HepG2 (cell line): Measurements from ENCODE around the gene CLDN15. TPM values are rescaled to one million over a fixed set of nuclear protein-coding genes. Genes with fewer than 3 reads are reported as not detected.

Source experiments
- ATRX ChIP-seq: sonication (generic); formaldehyde crosslinking; IDR thresholded peaks from 2 replicates; pipeline ENCODE4 v1.4.0; 2020; ENCODE audit warnings: missing genetic modification reagents, borderline replicate concordance
- SOX6 ChIP-seq, 2 experiments: fragments of 450-650 bp in 1 of 2; sonication (generic) in 1 of 2; formaldehyde crosslinking in 1 of 2; IDR thresholded peaks; 2 replicates each; pipeline versions ENCODE4 v1.4.0 to v1.6.1; 2017 to 2020; ENCODE audit warnings: antibody characterized with exemption in 1 of 2, mild to moderate bottlenecking in 1 of 2, missing genetic modification reagents in 1 of 2
- SRSF1 ChIP-seq: fragments of 200-400 bp; formaldehyde crosslinking; optimal IDR thresholded peaks from 2 replicates; pipeline ENCODE3; 2017; ENCODE audit warnings: mild to moderate bottlenecking, low read depth, low read length, moderate library complexity
- SYNCRIP ChIP-seq: fragments of 200-400 bp; formaldehyde crosslinking; IDR thresholded peaks from 2 replicates; pipeline ENCODE4 v1.6.1; 2018; ENCODE audit warnings: mild to moderate bottlenecking, low read depth, low read length; ENCODE audit not compliant: insufficient read depth
- TGIF2 ChIP-seq: IDR thresholded peaks from 2 replicates; pipeline ENCODE4 v1.6.1; 2016; ENCODE audit warnings: control low read depth, missing compliant biosample characterization
- ZBTB20 ChIP-seq: sonication (generic); formaldehyde crosslinking; IDR thresholded peaks from 2 replicates; pipeline ENCODE4 v1.8.1; 2023; ENCODE audit warnings: missing genetic modification reagents, low read depth, mild to moderate bottlenecking, borderline replicate concordance
- ZMYM4 ChIP-seq: sonication (generic); formaldehyde crosslinking; IDR thresholded peaks from 2 replicates; pipeline ENCODE4 v1.8.1; 2023; ENCODE audit warnings: mild to moderate bottlenecking, missing genetic modification reagents
- ZNF780A ChIP-seq: sonication (generic); formaldehyde crosslinking; IDR thresholded peaks from 2 replicates; pipeline ENCODE4 v1.8.0; 2022; ENCODE audit warnings: mild to moderate bottlenecking, missing genetic modification reagents, moderate library complexity
- polyA plus RNA-seq, 8 experiments: library from polyadenylated mRNA; depleted of rRNA in 3 of 8; stranded (reverse) in 7 of 8; unstranded in 1 of 8; fragments of >200 nt; fragmentation: Illumina TruSeq in 4 of 8; extraction: Trizol in 4 of 8; gene quantifications; 2 replicates each; pipeline versions ENCODE4 v1.2.1 to v1.2.3, GENCODE V29; 2011 to 2016; ENCODE audit warnings: low read depth in 4 of 8, missing spikeins in 1 of 8, mixed read lengths in 1 of 8; ENCODE audit not compliant: insufficient read depth in 1 of 8
- total RNA-seq, 5 experiments: library from RNA; depleted of rRNA; stranded (reverse); fragments of >200 nt; fragmentation: Illumina TruSeq; extraction: Trizol; gene quantifications; 2 replicates each; pipeline ENCODE4 v1.2.3, GENCODE V29; 2016; ENCODE audit warnings: low read depth in 1 of 5
- TF ChIP-seq, protein P1 (sequence below): sonication (generic); formaldehyde crosslinking; IDR thresholded peaks from 2 replicates; pipeline ENCODE4 v1.8.1; 2023; ENCODE audit warnings: mild to moderate bottlenecking, inconsistent platforms, moderate library complexity, missing genetic modification reagents, borderline replicate concordance
- TF ChIP-seq, protein P2 (sequence below): sonication (generic); formaldehyde crosslinking; IDR thresholded peaks from 2 replicates; pipeline ENCODE4 v1.4.0; 2020; ENCODE audit warnings: missing genetic modification reagents, mild to moderate bottlenecking, borderline replicate concordance
- TF ChIP-seq, protein P3 (sequence below): IDR thresholded peaks from 2 replicates; pipeline ENCODE4 v1.6.1; 2016; ENCODE audit warnings: control low read depth
- TF ChIP-seq, protein P4 (sequence below): sonication (generic); formaldehyde crosslinking; IDR thresholded peaks from 2 replicates; pipeline ENCODE4 v1.5.0; 2020; ENCODE audit warnings: mild to moderate bottlenecking, missing genetic modification reagents, borderline replicate concordance
- TF ChIP-seq, protein P5 (sequence below): sonication (generic); formaldehyde crosslinking; IDR thresholded peaks from 2 replicates; pipeline ENCODE4; 2020; ENCODE audit warnings: missing genetic modification reagents, mild to moderate bottlenecking, borderline replicate concordance
- TF ChIP-seq, protein P6 (sequence below): IDR thresholded peaks from 2 replicates; pipeline ENCODE4 v1.6.1; 2016; ENCODE audit warnings: low read depth, borderline replicate concordance
- TF ChIP-seq, protein P7 (sequence below): sonication (generic); formaldehyde crosslinking; IDR thresholded peaks from 2 replicates; pipeline ENCODE4 v1.8.0; 2022; ENCODE audit warnings: mild to moderate bottlenecking, missing genetic modification reagents, moderate library complexity

The CLDN15 gene
- total and polyA plus RNA-seq, 2 of the 13 experiments (the other 11 are each of a cell fraction or from before 2014, with no cell fraction given): 7.1 to 17.8 TPM

DNA sequence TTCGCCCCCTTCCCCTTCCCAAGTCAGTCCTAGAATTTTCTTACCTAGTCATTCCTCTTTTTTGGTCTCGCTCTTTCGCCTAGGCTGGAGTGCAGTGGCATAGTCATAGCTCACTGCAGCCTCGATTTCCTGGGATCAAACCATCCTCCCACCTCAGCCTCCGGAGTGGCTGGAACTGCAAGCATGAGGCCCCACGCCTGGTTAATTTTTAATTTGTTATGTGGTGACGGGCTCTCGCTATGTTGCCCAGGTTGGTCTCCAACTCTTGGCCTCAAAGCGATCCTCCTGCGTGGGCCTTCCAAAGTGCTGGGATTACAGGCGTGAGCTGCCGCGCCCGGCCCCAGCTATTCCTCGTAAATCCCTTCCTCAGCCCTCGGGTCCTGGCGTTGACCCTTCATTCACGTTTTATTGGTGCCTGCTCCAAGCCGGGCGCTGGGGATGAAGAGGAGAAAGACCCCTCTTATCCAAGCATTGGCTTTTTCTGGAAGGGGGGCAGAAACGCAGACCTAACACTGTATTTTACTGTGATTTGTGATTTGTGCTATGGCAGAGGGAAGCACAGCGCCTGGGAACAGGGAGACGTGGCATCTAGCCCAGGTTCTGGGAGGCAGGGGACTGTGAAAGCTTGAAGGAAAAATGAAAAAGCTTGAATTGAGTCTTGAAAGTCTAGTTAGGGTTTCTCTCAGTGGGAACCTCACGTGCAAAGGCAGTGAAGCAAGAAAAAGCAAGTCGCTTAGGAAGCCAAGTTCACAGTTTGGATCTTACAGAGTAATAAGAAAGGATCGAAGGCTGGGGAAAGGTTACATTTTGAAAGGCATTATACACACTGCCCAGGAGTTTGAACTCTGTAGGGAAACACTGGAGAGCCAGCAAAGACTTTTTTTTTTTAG lies 19.1 kb downstream of the CLDN15 start (continued):
- TF ChIP-seq, protein P1, sequence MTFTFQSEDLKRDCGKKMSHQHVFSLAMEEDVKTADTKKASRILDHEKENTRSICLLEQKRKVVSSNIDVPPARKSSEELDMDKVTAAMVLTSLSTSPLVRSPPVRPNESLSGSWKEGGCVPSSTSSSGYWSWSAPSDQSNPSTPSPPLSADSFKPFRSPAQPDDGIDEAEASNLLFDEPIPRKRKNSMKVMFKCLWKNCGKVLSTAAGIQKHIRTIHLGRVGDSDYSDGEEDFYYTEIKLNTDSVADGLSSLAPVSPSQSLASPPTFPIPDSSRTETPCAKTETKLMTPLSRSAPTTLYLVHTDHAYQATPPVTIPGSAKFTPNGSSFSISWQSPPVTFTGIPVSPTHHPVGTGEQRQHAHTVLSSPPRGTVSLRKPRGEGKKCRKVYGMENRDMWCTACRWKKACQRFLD (CRISPR knock-in tag): no peak
- TF ChIP-seq ZNF780A (CRISPR knock-in tag): no peak
- TF ChIP-seq, protein P2, sequence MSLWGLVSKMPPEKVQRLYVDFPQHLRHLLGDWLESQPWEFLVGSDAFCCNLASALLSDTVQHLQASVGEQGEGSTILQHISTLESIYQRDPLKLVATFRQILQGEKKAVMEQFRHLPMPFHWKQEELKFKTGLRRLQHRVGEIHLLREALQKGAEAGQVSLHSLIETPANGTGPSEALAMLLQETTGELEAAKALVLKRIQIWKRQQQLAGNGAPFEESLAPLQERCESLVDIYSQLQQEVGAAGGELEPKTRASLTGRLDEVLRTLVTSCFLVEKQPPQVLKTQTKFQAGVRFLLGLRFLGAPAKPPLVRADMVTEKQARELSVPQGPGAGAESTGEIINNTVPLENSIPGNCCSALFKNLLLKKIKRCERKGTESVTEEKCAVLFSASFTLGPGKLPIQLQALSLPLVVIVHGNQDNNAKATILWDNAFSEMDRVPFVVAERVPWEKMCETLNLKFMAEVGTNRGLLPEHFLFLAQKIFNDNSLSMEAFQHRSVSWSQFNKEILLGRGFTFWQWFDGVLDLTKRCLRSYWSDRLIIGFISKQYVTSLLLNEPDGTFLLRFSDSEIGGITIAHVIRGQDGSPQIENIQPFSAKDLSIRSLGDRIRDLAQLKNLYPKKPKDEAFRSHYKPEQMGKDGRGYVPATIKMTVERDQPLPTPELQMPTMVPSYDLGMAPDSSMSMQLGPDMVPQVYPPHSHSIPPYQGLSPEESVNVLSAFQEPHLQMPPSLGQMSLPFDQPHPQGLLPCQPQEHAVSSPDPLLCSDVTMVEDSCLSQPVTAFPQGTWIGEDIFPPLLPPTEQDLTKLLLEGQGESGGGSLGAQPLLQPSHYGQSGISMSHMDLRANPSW (CRISPR knock-in tag): no peak; the same call in 1 of the 2 replicates
- TF ChIP-seq, protein P3, sequence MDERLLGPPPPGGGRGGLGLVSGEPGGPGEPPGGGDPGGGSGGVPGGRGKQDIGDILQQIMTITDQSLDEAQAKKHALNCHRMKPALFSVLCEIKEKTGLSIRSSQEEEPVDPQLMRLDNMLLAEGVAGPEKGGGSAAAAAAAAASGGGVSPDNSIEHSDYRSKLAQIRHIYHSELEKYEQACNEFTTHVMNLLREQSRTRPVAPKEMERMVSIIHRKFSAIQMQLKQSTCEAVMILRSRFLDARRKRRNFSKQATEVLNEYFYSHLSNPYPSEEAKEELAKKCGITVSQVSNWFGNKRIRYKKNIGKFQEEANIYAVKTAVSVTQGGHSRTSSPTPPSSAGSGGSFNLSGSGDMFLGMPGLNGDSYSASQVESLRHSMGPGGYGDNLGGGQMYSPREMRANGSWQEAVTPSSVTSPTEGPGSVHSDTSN (CRISPR knock-in tag): no peak
- TF ChIP-seq, protein P4, sequence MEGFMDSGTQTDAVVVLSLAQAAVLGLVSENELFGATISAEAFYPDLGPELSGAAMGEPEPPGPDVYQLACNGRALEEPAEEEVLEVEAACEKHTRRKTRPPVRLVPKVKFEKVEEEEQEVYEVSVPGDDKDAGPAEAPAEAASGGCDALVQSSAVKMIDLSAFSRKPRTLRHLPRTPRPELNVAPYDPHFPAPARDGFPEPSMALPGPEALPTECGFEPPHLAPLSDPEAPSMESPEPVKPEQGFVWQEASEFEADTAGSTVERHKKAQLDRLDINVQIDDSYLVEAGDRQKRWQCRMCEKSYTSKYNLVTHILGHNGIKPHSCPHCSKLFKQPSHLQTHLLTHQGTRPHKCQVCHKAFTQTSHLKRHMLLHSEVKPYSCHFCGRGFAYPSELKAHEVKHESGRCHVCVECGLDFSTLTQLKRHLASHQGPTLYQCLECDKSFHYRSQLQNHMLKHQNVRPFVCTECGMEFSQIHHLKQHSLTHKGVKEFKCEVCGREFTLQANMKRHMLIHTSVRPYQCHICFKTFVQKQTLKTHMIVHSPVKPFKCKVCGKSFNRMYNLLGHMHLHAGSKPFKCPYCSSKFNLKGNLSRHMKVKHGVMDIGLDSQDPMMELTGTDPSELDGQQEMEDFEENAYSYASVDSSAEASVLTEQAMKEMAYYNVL (CRISPR knock-in tag): no peak
- no peak for TF ChIP-seq ATRX
- no peak for TF ChIP-seq SOX6 (IDR thresholded peaks at IDR 0.05)
- TF ChIP-seq SOX6 (CRISPR knock-in tag; IDR thresholded peaks at IDR 0.05): 0 out of 2 replicates have a peak, but pooled peaks have one; percentile 23
- 0 out of 2 replicates have a peak, but pooled peaks have one; percentile 71 for TF ChIP-seq ZBTB20 (CRISPR knock-in tag)
- TF ChIP-seq, protein P5, sequence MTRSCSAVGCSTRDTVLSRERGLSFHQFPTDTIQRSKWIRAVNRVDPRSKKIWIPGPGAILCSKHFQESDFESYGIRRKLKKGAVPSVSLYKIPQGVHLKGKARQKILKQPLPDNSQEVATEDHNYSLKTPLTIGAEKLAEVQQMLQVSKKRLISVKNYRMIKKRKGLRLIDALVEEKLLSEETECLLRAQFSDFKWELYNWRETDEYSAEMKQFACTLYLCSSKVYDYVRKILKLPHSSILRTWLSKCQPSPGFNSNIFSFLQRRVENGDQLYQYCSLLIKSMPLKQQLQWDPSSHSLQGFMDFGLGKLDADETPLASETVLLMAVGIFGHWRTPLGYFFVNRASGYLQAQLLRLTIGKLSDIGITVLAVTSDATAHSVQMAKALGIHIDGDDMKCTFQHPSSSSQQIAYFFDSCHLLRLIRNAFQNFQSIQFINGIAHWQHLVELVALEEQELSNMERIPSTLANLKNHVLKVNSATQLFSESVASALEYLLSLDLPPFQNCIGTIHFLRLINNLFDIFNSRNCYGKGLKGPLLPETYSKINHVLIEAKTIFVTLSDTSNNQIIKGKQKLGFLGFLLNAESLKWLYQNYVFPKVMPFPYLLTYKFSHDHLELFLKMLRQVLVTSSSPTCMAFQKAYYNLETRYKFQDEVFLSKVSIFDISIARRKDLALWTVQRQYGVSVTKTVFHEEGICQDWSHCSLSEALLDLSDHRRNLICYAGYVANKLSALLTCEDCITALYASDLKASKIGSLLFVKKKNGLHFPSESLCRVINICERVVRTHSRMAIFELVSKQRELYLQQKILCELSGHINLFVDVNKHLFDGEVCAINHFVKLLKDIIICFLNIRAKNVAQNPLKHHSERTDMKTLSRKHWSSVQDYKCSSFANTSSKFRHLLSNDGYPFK (CRISPR knock-in tag): no peak
- TF ChIP-seq, protein P6, sequence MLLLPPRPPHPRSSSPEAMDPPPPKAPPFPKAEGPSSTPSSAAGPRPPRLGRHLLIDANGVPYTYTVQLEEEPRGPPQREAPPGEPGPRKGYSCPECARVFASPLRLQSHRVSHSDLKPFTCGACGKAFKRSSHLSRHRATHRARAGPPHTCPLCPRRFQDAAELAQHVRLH (CRISPR knock-in tag): no peak
- no peak for TF ChIP-seq SRSF1
- TF ChIP-seq SYNCRIP: no peak
- TF ChIP-seq ZMYM4 (CRISPR knock-in tag): peak; percentile 43; the same call in 1 of the 2 replicates
- TF ChIP-seq, protein P7, sequence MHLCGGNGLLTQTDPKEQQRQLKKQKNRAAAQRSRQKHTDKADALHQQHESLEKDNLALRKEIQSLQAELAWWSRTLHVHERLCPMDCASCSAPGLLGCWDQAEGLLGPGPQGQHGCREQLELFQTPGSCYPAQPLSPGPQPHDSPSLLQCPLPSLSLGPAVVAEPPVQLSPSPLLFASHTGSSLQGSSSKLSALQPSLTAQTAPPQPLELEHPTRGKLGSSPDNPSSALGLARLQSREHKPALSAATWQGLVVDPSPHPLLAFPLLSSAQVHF (CRISPR knock-in tag): no peak
- TF ChIP-seq TGIF2: no peak
